ENCODE results near the gene CCSAP. TPM values are rescaled to one million over a fixed set of nuclear protein-coding genes. Genes with fewer than 3 reads are reported as not detected.
"Not testable (repeated sequence)": the region's sequence is repeated elsewhere in the genome, so short reads cannot be mapped to it uniquely, and the experiment has no call there.

CCSAP gene
- total RNA-seq, 1 experiment from 2014 or later: 9.5 TPM

GRCh38 chr1:229380536-229381160 lies 37.8 kb upstream of the CCSAP start:
- ATAC-seq: no peak

GRCh38 chr1:229379846-229380245 lies 37.0 kb upstream of the CCSAP start:
- Histone ChIP-seq H3K4me1 (ENCODE audit: insufficient read depth, low read length) (peaks cover 5% of the 10 kb centered on the region; the same call in 1 of the 2 replicates), H3F3A (ENCODE audit: low read length, unreplicated experiment) (no peaks in the 10 kb centered on the region), H3K9me3 (ENCODE audit: low read length) (no peaks in the 10 kb centered on the region), H4K20me1 (ENCODE audit: low read length) (no peaks in the 10 kb centered on the region), H3K9ac (ENCODE audit: low read length) (no peak overlapping the region), H3K4me3 (ENCODE audit: low read length) (no peak overlapping the region), H3K36me3 (ENCODE audit: low read depth, low read length) (no peaks in the 10 kb centered on the region), H2AFZ (ENCODE audit: low read length) (no peak overlapping the region), H3K79me2 (ENCODE audit: low read length) (no peaks in the 10 kb centered on the region), H3K27me3 (ENCODE audit: low read length) (no peaks in the 10 kb centered on the region), H3K9me2 (replicated peaks; ENCODE audit: low read length) (no peaks in the 10 kb centered on the region), H3K27ac (ENCODE audit: low read length) (no peak overlapping the region), H3K4me2 (ENCODE audit: low read length) (no peak overlapping the region)
- ChIA-PET POLR2A (ENCODE audit: unreplicated experiment) (no interaction called here), CTCF (no interaction called here)
- no peak; the same call in 1 of the 2 replicates for ATAC-seq
- TF ChIP-seq EZH2 (IDR thresholded peaks at IDR 0.05; ENCODE audit: low read length, unreplicated experiment) (no peak), CTCF (conservative IDR thresholded peaks at IDR 0.05; ENCODE audit: low read depth, low read length) (no peak), EZH2phosphoT487 (IDR thresholded peaks at IDR 0.05; ENCODE audit: borderline replicate concordance, low read length) (no peak)
- no peak for DNase-seq
- no TSS peak for BruUV-seq (replicated peaks)
- intact Hi-C loops (cut with micrococcal nuclease): no loop called here

More at GRCh38 chr1:229380536-229381160, 37.8 kb upstream of the CCSAP start:
- intact Hi-C loops (cut with micrococcal nuclease): no loop called here
- H3K4me2 ChIP-seq (ENCODE audit: low read length): no peak overlapping the region
- H3F3A ChIP-seq (ENCODE audit: low read length, unreplicated experiment): no peaks in the 10 kb centered on the region
- no peaks in the 10 kb centered on the region for H3K36me3 ChIP-seq (ENCODE audit: low read depth, low read length)
- H3K27me3 ChIP-seq (ENCODE audit: low read length): no peaks in the 10 kb centered on the region
- DNase-seq: no peak
- H4K20me1 ChIP-seq (ENCODE audit: low read length): no peaks in the 10 kb centered on the region
- POLR2A ChIA-PET (ENCODE audit: unreplicated experiment): no interaction called here
- no peak overlapping the region for H3K27ac ChIP-seq (ENCODE audit: low read length)
- CTCF ChIA-PET: no interaction called here
- H3K79me2 ChIP-seq (ENCODE audit: low read length): no peaks in the 10 kb centered on the region
- BruUV-seq (replicated peaks): no TSS peak
- peaks cover 5% of the 10 kb centered on the region; the same call in 1 of the 2 replicates for H3K4me1 ChIP-seq (ENCODE audit: insufficient read depth, low read length)
- H3K9me3 ChIP-seq (ENCODE audit: low read length): no peaks in the 10 kb centered on the region
- H3K4me3 ChIP-seq (ENCODE audit: low read length): no peak overlapping the region
- H3K9me2 ChIP-seq (replicated peaks; ENCODE audit: low read length): no peaks in the 10 kb centered on the region
- H3K9ac ChIP-seq (ENCODE audit: low read length): no peak overlapping the region
- TF ChIP-seq EZH2 (IDR thresholded peaks at IDR 0.05; ENCODE audit: low read length, unreplicated experiment): no peak
- no peak for TF ChIP-seq CTCF (conservative IDR thresholded peaks at IDR 0.05; ENCODE audit: low read depth, low read length)
- TF ChIP-seq EZH2phosphoT487 (IDR thresholded peaks at IDR 0.05; ENCODE audit: borderline replicate concordance, low read length): no peak
- no peak overlapping the region for H2AFZ ChIP-seq (ENCODE audit: low read length)

GRCh38 chr1:229378586-229379367 lies 35.9 kb upstream of the CCSAP start:
- ATAC-seq (peak; percentile 40; the same call in 1 of the 2 replicates), DNase-seq (no peak)
- H3K4me1 ChIP-seq (ENCODE audit: insufficient read depth, low read length): no peaks in the 10 kb centered on the region
- H3K79me2 ChIP-seq (ENCODE audit: low read length): no peaks in the 10 kb centered on the region
- no peaks in the 10 kb centered on the region for H3K9me3 ChIP-seq (ENCODE audit: low read length)
- H3K4me2 ChIP-seq (ENCODE audit: low read length): no peak overlapping the region
- H4K20me1 ChIP-seq (ENCODE audit: low read length): no peaks in the 10 kb centered on the region
- no peaks in the 10 kb centered on the region for H3F3A ChIP-seq (ENCODE audit: low read length, unreplicated experiment)
- intact Hi-C loops (cut with micrococcal nuclease): no loop called here
- BruUV-seq (replicated peaks): no TSS peak
- H2AFZ ChIP-seq (ENCODE audit: low read length): no peak overlapping the region
- no peak overlapping the region for H3K4me3 ChIP-seq (ENCODE audit: low read length)
- H3K27ac ChIP-seq (ENCODE audit: low read length): no peak overlapping the region
- no peaks in the 10 kb centered on the region for H3K27me3 ChIP-seq (ENCODE audit: low read length)
- ChIA-PET CTCF (no interaction called here), POLR2A (ENCODE audit: unreplicated experiment) (no interaction called here)
- no peak overlapping the region for H3K9ac ChIP-seq (ENCODE audit: low read length)
- no peaks in the 10 kb centered on the region for H3K36me3 ChIP-seq (ENCODE audit: low read depth, low read length)
- H3K9me2 ChIP-seq (replicated peaks; ENCODE audit: low read length): no peaks in the 10 kb centered on the region
- TF ChIP-seq CTCF (conservative IDR thresholded peaks at IDR 0.05; ENCODE audit: low read depth, low read length) (no peak), EZH2 (IDR thresholded peaks at IDR 0.05; ENCODE audit: low read length, unreplicated experiment) (no peak), EZH2phosphoT487 (IDR thresholded peaks at IDR 0.05; ENCODE audit: borderline replicate concordance, low read length) (no peak)

- ATAC-seq; H3K79me2 ChIP-seq (ENCODE audit: low read length); H3K9me3 ChIP-seq (ENCODE audit: low read length); H2AFZ ChIP-seq (ENCODE audit: low read length); H3K4me2 ChIP-seq (ENCODE audit: low read length); H3K27me3 ChIP-seq (ENCODE audit: low read length); H3K4me3 ChIP-seq (ENCODE audit: low read length); CTCF ChIA-PET; intact Hi-C loops (cut with micrococcal nuclease); DNase-seq; H3K36me3 ChIP-seq (ENCODE audit: low read depth, low read length); H4K20me1 ChIP-seq (ENCODE audit: low read length); H3K9me2 ChIP-seq (replicated peaks; ENCODE audit: low read length); H3K27ac ChIP-seq (ENCODE audit: low read length); POLR2A ChIA-PET (ENCODE audit: unreplicated experiment); H3K4me1 ChIP-seq (ENCODE audit: insufficient read depth, low read length); H3K9ac ChIP-seq (ENCODE audit: low read length); H3F3A ChIP-seq (ENCODE audit: low read length, unreplicated experiment); BruUV-seq (replicated peaks): not testable (repeated sequence)
These were observed 35.2 kb upstream of the CCSAP start for GRCh38 chr1:229378035-229378434.
